CD4-positive, alpha-beta memory T cell (primary cell): ENCODE measurements around the gene BRD7. TPM values are rescaled to one million over a fixed set of nuclear protein-coding genes. Genes with fewer than 3 reads are reported as not detected.

Source experiments
- CTCF ChIA-PET: fragments of 350-600 bp; sonication (Branson Sonifier 250); formaldehyde crosslinking; loops from one replicate; lab custom pipeline; 2021; ENCODE audit warnings: inconsistent platforms; ENCODE audit not compliant: partially characterized antibody; lab: Charles Lee
- POLR2A ChIA-PET: fragments of 350-600 bp; sonication (Branson Sonifier 250); formaldehyde crosslinking; loops from one replicate; lab custom pipeline; 2021; ENCODE audit not compliant: partially characterized antibody; lab: Charles Lee
- DNase-seq, 5 donors: peaks; one replicate each; pipeline versions ENCODE4 v3.0.0 to v3.0.0-alpha.2; 2020 to 2022; ENCODE audit warnings: mixed read lengths in 1 of 5
- H3K27ac ChIP-seq: one replicate; pipeline ENCODE4 v1.7.0; 2013; ENCODE audit warnings: low read depth, low read length
- H3K27me3 ChIP-seq: 2 replicates; pipeline ENCODE4 v1.7.0; 2013; ENCODE audit warnings: mild to moderate bottlenecking, low read length, moderate library complexity; ENCODE audit not compliant: insufficient read depth
- H3K36me3 ChIP-seq: 2 replicates; pipeline ENCODE4 v1.7.0; 2013; ENCODE audit warnings: mild to moderate bottlenecking, low read length, moderate library complexity; ENCODE audit not compliant: insufficient read depth
- H3K4me1 ChIP-seq: 2 replicates; pipeline ENCODE4 v1.7.0; 2013; ENCODE audit warnings: mild to moderate bottlenecking, low read length, moderate library complexity; ENCODE audit not compliant: insufficient read depth
- H3K4me3 ChIP-seq, 2 donors: one replicate each; pipeline ENCODE4 v1.7.0; 2013; ENCODE audit warnings: low read length in 2 of 2, mild to moderate bottlenecking in 1 of 2
- H3K9me3 ChIP-seq, 2 donors: one replicate each; pipeline ENCODE4 v1.7.0; 2013; ENCODE audit warnings: low read length in 2 of 2, control low read depth in 1 of 2; ENCODE audit not compliant: control insufficient read depth in 1 of 2
- H3K27ac Mint-ChIP-seq, 7 donors: one replicate each; pipeline ENCODE4 v1.8.0; 2020 to 2021; ENCODE audit warnings: mixed read lengths in 7 of 7, mild to moderate bottlenecking in 6 of 7, inconsistent platforms in 3 of 7, moderate library complexity in 3 of 7
- H3K27me3 Mint-ChIP-seq, 2 donors: one replicate each; pipeline ENCODE4 v1.8.0; 2020 to 2021; ENCODE audit warnings: mixed read lengths in 2 of 2
- H3K36me3 Mint-ChIP-seq, 2 donors: one replicate each; pipeline ENCODE4 v1.8.0; 2020 to 2021; ENCODE audit warnings: mixed read lengths in 2 of 2, inconsistent platforms in 1 of 2, mild to moderate bottlenecking in 1 of 2
- H3K4me1 Mint-ChIP-seq, 4 donors: one replicate each; pipeline ENCODE4 v1.8.0; 2020 to 2021; ENCODE audit warnings: mixed read lengths in 4 of 4, mild to moderate bottlenecking in 1 of 4
- H3K4me3 Mint-ChIP-seq, 8 donors: one replicate each; pipeline ENCODE4 v1.8.0; 2020 to 2021; ENCODE audit warnings: mixed read lengths in 8 of 8, mild to moderate bottlenecking in 7 of 8, moderate library complexity in 6 of 8, inconsistent platforms in 3 of 8
- H3K9me3 Mint-ChIP-seq, 8 donors: one replicate each; pipeline ENCODE4 v1.8.0; 2020 to 2021; ENCODE audit warnings: mixed read lengths in 8 of 8, mild to moderate bottlenecking in 5 of 8, inconsistent platforms in 3 of 8, moderate library complexity in 1 of 8
- intact Hi-C: fragments of 100-400 bp; cut with micrococcal nuclease; formaldehyde crosslinking; loops from one replicate; pipeline ENCODE4 v1.15.1; 2023
- polyA plus RNA-seq, 2 donors: library from polyadenylated mRNA; unstranded; fragments of 300-500 nt; fragmentation: Illumina TruSeq; gene quantifications; one replicate each; pipeline ENCODE4 v1.2.3, GENCODE V29; 2021
- total RNA-seq, 2 experiments: library from RNA; stranded (reverse); gene quantifications; one replicate each; pipeline ENCODE4 v1.2.3, GENCODE V29; 2021

Gene BRD7
- total and polyA plus RNA-seq, 4 experiments from 2014 or later: 18.1 to 97.7 (median 77.0) TPM

DNA sequence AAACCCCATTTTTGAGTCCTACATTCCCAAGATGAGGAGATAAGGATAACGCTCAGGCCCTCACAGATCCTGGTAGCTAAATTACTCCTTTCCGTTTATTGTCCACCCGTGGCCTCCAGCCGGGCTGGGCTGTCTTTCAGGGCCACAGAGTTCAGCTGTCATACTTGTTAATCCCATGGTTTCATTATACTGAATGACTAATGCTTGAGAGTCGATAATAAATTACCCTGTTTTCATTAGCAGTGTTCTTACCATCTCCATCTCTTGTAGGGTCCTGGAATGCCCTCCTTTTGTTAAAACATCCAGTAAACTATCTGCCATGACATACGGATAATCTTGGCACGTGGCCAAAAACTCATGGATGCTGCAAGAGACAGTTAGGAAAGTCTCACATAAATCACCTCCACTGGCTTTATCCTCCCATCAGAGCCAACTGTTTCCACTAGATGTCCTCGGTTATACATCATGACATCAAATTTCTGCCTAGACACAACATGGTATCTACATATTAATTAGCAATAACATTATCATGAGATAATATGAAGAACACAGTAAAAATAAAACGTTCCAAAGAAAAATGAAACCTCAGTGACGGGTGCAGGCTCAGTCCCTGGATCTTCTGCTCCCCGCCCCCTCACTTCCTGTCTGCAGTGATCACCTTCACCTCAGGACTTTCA, 45.3 kb downstream of the BRD7 start:
- Mint-ChIP-seq H3K36me3 (peaks cover 35 to 67% of the 10 kb centered on the region in 2 donors), H3K4me1 (peaks cover 26 to 56% (median 37%) of the 10 kb centered on the region in 4 donors), H3K27ac (peak overlapping the region; percentile 73 to 96 (median 88)), H3K27me3 (no peaks in the 10 kb centered on the region), H3K9me3 (no peaks in the 10 kb centered on the region), H3K4me3 (peak overlapping the region in 3 of 8 donors; percentile 23 to 50 (median 41))
- H3K9me3 ChIP-seq: no peaks in the 10 kb centered on the region
- peaks cover 37% of the 10 kb centered on the region for H3K4me1 ChIP-seq
- POLR2A ChIA-PET: interaction anchor here (0.9 to 13.5 kb wide), 7 partner anchors 8 to 49 kb away, joined by 3 to 297 read pairs (median 8); no protein-coding TSS in a partner anchor
- no peak overlapping the region for H3K4me3 ChIP-seq
- intact Hi-C loops: no loop called here
- no peak overlapping the region for H3K27ac ChIP-seq
- CTCF ChIA-PET: interaction anchor here (0.6 to 16.8 kb wide), 9 partner anchors 9 to 483 kb away, joined by 3 to 628 read pairs (median 4); partner anchors contain the start of gene ADCY7
- DNase-seq: peak in 2 of 5 donors; percentile 31 to 36
- H3K36me3 ChIP-seq: peaks cover 45% of the 10 kb centered on the region
- no peaks in the 10 kb centered on the region for H3K27me3 ChIP-seq

- Mint-ChIP-seq H3K36me3 (peaks cover 39 to 73% of the 10 kb centered on the region in 2 donors), H3K4me1 (peaks cover 18 to 48% (median 36%) of the 10 kb centered on the region in 4 donors), H3K9me3 (no peaks in the 10 kb centered on the region), H3K27me3 (no peaks in the 10 kb centered on the region), H3K27ac (peak overlapping the region in 3 of 7 donors; percentile 8 to 78 (median 46)), H3K4me3 (no peak overlapping the region)
- Histone ChIP-seq H3K27ac (no peak overlapping the region), H3K4me1 (peaks cover 30% of the 10 kb centered on the region), H3K9me3 (no peaks in the 10 kb centered on the region), H3K36me3 (peaks cover 57% of the 10 kb centered on the region), H3K4me3 (no peak overlapping the region), H3K27me3 (no peaks in the 10 kb centered on the region)
- CTCF ChIA-PET: interaction anchor here (0.6 to 16.8 kb wide), 11 partner anchors 19 to 484 kb away, joined by 3 to 628 read pairs (median 6); partner anchors contain the start of genes ADCY7 and CNEP1R1
- no peak for DNase-seq
- intact Hi-C loops: no loop called here
- POLR2A ChIA-PET: interaction anchor here (0.9 to 13.5 kb wide), 7 partner anchors 8 to 77 kb away, joined by 3 to 297 read pairs (median 4); no protein-coding TSS in a partner anchor
Observed at GRCh38 chr16:50322333-50322732, 46.5 kb downstream of the BRD7 start.

- no peak overlapping the region for H3K4me3 ChIP-seq
- H3K4me1 ChIP-seq: peaks cover 23% of the 10 kb centered on the region
- H3K27me3 ChIP-seq: no peaks in the 10 kb centered on the region
- no peaks in the 10 kb centered on the region for H3K9me3 ChIP-seq
- Mint-ChIP-seq H3K4me1 (peaks cover 16 to 49% (median 32%) of the 10 kb centered on the region in 4 donors), H3K27ac (peak overlapping the region in 3 of 7 donors; percentile 27 to 78 (median 69)), H3K4me3 (no peak overlapping the region), H3K36me3 (peaks cover 54 to 88% of the 10 kb centered on the region in 2 donors), H3K9me3 (no peaks in the 10 kb centered on the region), H3K27me3 (no peaks in the 10 kb centered on the region)
- no peak for DNase-seq
- POLR2A ChIA-PET: interaction anchor here (3.0 kb wide), 1 partner anchor 46 kb away, joined by 11 read pairs; no protein-coding TSS in a partner anchor
- intact Hi-C loops: no loop called here
- peaks cover 70% of the 10 kb centered on the region for H3K36me3 ChIP-seq
- no peak overlapping the region for H3K27ac ChIP-seq
- CTCF ChIA-PET: interaction anchor here (16.8 kb wide), 1 partner anchor 36 kb away, joined by 628 read pairs; no protein-coding TSS in a partner anchor
Observed at GRCh38 chr16:50320310-50320709, 48.5 kb downstream of the BRD7 start.

DNA sequence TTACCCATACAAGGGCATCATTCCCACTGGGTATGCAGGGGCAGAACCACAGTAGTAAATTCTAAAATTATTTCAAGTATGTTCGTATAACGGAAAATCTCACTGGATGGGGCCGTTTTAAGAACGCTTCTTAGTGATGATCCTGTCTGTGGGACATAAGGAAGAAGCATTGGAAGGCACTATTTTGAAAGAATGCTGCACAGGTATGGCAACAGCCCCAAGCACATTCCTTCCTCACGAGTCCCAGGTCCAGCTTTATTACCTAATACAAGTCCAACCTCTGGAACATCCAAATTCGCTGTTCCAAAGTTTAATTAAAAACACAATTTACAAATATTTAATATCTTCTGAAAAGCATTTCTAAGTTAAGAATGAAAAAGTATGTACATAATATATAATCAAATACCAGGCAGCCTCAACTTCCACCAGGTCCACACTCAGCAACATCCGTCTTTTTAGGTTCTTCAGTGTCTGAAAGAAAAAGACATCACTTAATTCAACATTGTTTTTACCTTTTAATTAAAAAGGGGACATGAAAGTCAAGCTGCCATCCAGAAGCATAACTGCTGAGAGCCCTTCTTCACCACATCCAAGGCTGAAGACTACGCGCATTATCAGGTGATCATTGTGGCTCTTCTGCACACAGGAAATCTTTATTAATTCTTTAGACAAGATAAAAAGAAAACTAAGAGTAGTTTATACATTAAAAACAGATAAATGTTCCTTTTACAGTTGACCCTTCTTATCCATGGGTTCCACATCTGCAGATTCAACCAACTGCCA, 49.8 kb downstream of the BRD7 start:
- Histone ChIP-seq H3K36me3 (peaks cover 74% of the 10 kb centered on the region), H3K27ac (peak overlapping the region; percentile 30), H3K4me1 (peaks cover 20% of the 10 kb centered on the region), H3K27me3 (no peaks in the 10 kb centered on the region), H3K4me3 (no peak overlapping the region), H3K9me3 (no peaks in the 10 kb centered on the region)
- no peaks in the 10 kb centered on the region for H3K9me3 Mint-ChIP-seq
- POLR2A ChIA-PET: interaction anchor here (1.3 to 3.0 kb wide), 2 partner anchors 8 to 45 kb away, joined by 4 to 11 read pairs; no protein-coding TSS in a partner anchor
- intact Hi-C loops: no loop called here
- H3K36me3 Mint-ChIP-seq: peaks cover 55 to 88% of the 10 kb centered on the region in 2 donors
- DNase-seq: peak in 4 of 5 donors; percentile 25 to 56 (median 41)
- CTCF ChIA-PET: interaction anchor here (16.8 kb wide), 1 partner anchor 37 kb away, joined by 628 read pairs; no protein-coding TSS in a partner anchor
- peak overlapping the region; percentile 57 to 83 (median 78) for H3K27ac Mint-ChIP-seq
- H3K4me1 Mint-ChIP-seq: peaks cover 9 to 42% (median 24%) of the 10 kb centered on the region in 4 donors
- no peaks in the 10 kb centered on the region for H3K27me3 Mint-ChIP-seq
- no peak overlapping the region for H3K4me3 Mint-ChIP-seq

GRCh38 chr16:50316848-50317630, 51.7 kb downstream of the BRD7 start:
- Histone ChIP-seq H3K4me3 (no peak overlapping the region), H3K4me1 (peaks cover 27% of the 10 kb centered on the region), H3K27ac (no peak overlapping the region), H3K27me3 (no peaks in the 10 kb centered on the region), H3K9me3 (no peaks in the 10 kb centered on the region), H3K36me3 (peaks cover 83% of the 10 kb centered on the region)
- no peak overlapping the region for H3K4me3 Mint-ChIP-seq
- ChIA-PET POLR2A (interaction anchor here (1.0 to 9.6 kb wide), 5 partner anchors 9 to 51 kb away, joined by 3 to 72 read pairs (median 25); no protein-coding TSS in a partner anchor), CTCF (interaction anchor here (1.2 to 1.8 kb wide), 4 partner anchors 22 to 50 kb away, joined by 3 to 5 read pairs (median 4); no protein-coding TSS in a partner anchor)
- no peak for DNase-seq
- intact Hi-C loops: no loop called here
- H3K27me3 Mint-ChIP-seq: no peaks in the 10 kb centered on the region
- no peaks in the 10 kb centered on the region for H3K9me3 Mint-ChIP-seq
- peaks cover 57 to 91% of the 10 kb centered on the region in 2 donors for H3K36me3 Mint-ChIP-seq
- peak overlapping the region in 6 of 7 donors; percentile 38 to 75 (median 56) for H3K27ac Mint-ChIP-seq
- H3K4me1 Mint-ChIP-seq: peaks cover 16 to 48% (median 29%) of the 10 kb centered on the region in 4 donors

DNA sequence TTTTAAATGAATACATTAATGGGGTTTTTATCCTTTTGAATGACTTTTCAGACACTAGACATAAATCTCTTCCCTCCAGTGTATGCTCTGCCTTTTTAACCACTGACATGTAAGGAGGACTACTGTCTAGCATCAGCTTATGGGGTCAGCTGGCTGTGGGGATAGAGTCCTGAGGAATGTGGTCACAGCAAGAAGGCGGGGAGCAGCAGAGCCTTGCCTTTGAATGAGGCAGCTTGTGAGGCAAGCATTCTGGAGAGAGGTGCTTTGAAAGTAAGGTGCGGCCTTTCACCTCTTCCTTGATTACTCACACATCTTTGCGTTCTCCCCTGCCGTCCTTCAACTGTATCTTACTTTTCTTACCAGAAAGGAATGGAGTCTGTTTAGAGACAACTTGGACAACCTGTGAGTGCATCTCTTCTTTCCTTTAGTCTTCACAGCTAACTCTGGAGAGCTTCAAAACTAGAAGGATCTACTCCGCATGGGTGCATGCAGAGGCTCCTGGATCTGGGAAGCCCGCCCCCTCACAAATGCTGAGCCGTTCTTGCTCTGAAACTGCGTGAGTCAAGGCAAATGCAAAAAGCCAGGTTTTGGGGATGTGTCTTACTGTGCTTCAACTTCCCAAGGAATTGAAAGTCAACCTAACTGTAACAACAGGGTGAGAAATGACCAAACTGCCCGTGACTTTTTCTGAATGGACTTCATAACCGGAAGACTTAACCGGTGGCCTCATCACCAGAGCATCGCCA, 52.5 kb downstream of the BRD7 start:
- Histone ChIP-seq H3K27ac (no peak overlapping the region), H3K9me3 (no peaks in the 10 kb centered on the region), H3K27me3 (no peaks in the 10 kb centered on the region), H3K4me3 (no peak overlapping the region), H3K36me3 (peaks cover 85% of the 10 kb centered on the region), H3K4me1 (peaks cover 27% of the 10 kb centered on the region)
- no peak for DNase-seq
- no peaks in the 10 kb centered on the region for H3K9me3 Mint-ChIP-seq
- intact Hi-C loops: no loop called here
- no peaks in the 10 kb centered on the region for H3K27me3 Mint-ChIP-seq
- CTCF ChIA-PET: interaction anchor here (1.0 to 1.8 kb wide), 5 partner anchors 23 to 51 kb away, joined by 3 to 5 read pairs (median 4); partner anchors contain the start of gene ADCY7
- H3K4me1 Mint-ChIP-seq: peaks cover 16 to 48% (median 32%) of the 10 kb centered on the region in 4 donors
- no peak overlapping the region for H3K4me3 Mint-ChIP-seq
- H3K27ac Mint-ChIP-seq: peak overlapping the region in 5 of 7 donors; percentile 30 to 66 (median 57)
- POLR2A ChIA-PET: interaction anchor here (1.0 to 9.6 kb wide), 5 partner anchors 9 to 51 kb away, joined by 3 to 72 read pairs (median 25); no protein-coding TSS in a partner anchor
- peaks cover 52 to 91% of the 10 kb centered on the region in 2 donors for H3K36me3 Mint-ChIP-seq
